Ecto neural progenitor cell (in vitro differentiated cells): ENCODE data around the gene ROR2.

Source experiments
- DNase-seq: peaks from one replicate; pipeline ENCODE4 v3.0.0-alpha.2; 2018; ENCODE audit warnings: low spot score

ROR2 gene

GRCh38 chr9:91775011-91775707, 174.9 kb downstream of the ROR2 start:
- peak; percentile 85 for DNase-seq

GRCh38 chr9:91773156-91773555, 176.9 kb downstream of the ROR2 start:
- DNase-seq: no peak

- no peak for DNase-seq
These were observed 178.2 kb downstream of the ROR2 start for GRCh38 chr9:91771864-91772263.

GRCh38 chr9:91771027-91771426, 179.0 kb downstream of the ROR2 start:
- DNase-seq: no peak

- no peak for DNase-seq
These were observed 179.8 kb downstream of the ROR2 start for GRCh38 chr9:91770229-91770628.

- DNase-seq: no peak
These were observed 180.8 kb downstream of the ROR2 start for GRCh38 chr9:91768977-91769916.

GRCh38 chr9:91768507-91768906, 181.5 kb downstream of the ROR2 start:
- DNase-seq: no peak

GRCh38 chr9:91766315-91767069, 183.5 kb downstream of the ROR2 start:
- DNase-seq: no peak

GRCh38 chr9:91765296-91765695, 184.7 kb downstream of the ROR2 start:
- no peak for DNase-seq

GRCh38 chr9:91764661-91765060, 185.4 kb downstream of the ROR2 start:
- no peak for DNase-seq

- no peak for DNase-seq
These were observed 188.7 kb downstream of the ROR2 start for GRCh38 chr9:91761362-91761761.

GRCh38 chr9:91760906-91761305, 189.1 kb downstream of the ROR2 start:
- DNase-seq: no peak

- DNase-seq: peak; percentile 80
These were observed 191.5 kb downstream of the ROR2 start for GRCh38 chr9:91758491-91758981.

GRCh38 chr9:91757782-91758181, 192.2 kb downstream of the ROR2 start:
- DNase-seq: no peak

- no peak for DNase-seq
These were observed 193.6 kb downstream of the ROR2 start for GRCh38 chr9:91756510-91756780.

- no peak for DNase-seq
These were observed 194.1 kb downstream of the ROR2 start for GRCh38 chr9:91755761-91756509.

GRCh38 chr9:91753711-91754110, 196.3 kb downstream of the ROR2 start:
- no peak for DNase-seq

- no peak for DNase-seq
These were observed 198.1 kb downstream of the ROR2 start for GRCh38 chr9:91751922-91752321.

- no peak for DNase-seq
These were observed 199.7 kb downstream of the ROR2 start for GRCh38 chr9:91750343-91750742.

GRCh38 chr9:91746904-91747303, 203.1 kb downstream of the ROR2 start:
- DNase-seq: no peak

GRCh38 chr9:91746357-91746756, 203.7 kb downstream of the ROR2 start:
- DNase-seq: no peak

GRCh38 chr9:91744114-91744513, 205.9 kb downstream of the ROR2 start:
- no peak for DNase-seq
